ENCODE results near the gene SLC66A2.

GRCh38 chr18:79871481-79872091 lies 79.9 kb downstream of the SLC66A2 start:
- TF ChIP-seq FOXM1 (IDR thresholded peaks at IDR 0.05; ENCODE audit: borderline replicate concordance, low read depth) (no peak), TAF1 (IDR thresholded peaks at IDR 0.05; ENCODE audit: low read depth) (no peak), EP300 (IDR thresholded peaks at IDR 0.05; ENCODE audit: borderline replicate concordance) (no peak), RAD21 (IDR thresholded peaks at IDR 0.05; ENCODE audit: low read depth) (no peak), NFIC (IDR thresholded peaks at IDR 0.05) (no peak), CREB1 (IDR thresholded peaks at IDR 0.05; ENCODE audit: low read depth) (no peak)
- TF ChIP-seq, protein P1, sequence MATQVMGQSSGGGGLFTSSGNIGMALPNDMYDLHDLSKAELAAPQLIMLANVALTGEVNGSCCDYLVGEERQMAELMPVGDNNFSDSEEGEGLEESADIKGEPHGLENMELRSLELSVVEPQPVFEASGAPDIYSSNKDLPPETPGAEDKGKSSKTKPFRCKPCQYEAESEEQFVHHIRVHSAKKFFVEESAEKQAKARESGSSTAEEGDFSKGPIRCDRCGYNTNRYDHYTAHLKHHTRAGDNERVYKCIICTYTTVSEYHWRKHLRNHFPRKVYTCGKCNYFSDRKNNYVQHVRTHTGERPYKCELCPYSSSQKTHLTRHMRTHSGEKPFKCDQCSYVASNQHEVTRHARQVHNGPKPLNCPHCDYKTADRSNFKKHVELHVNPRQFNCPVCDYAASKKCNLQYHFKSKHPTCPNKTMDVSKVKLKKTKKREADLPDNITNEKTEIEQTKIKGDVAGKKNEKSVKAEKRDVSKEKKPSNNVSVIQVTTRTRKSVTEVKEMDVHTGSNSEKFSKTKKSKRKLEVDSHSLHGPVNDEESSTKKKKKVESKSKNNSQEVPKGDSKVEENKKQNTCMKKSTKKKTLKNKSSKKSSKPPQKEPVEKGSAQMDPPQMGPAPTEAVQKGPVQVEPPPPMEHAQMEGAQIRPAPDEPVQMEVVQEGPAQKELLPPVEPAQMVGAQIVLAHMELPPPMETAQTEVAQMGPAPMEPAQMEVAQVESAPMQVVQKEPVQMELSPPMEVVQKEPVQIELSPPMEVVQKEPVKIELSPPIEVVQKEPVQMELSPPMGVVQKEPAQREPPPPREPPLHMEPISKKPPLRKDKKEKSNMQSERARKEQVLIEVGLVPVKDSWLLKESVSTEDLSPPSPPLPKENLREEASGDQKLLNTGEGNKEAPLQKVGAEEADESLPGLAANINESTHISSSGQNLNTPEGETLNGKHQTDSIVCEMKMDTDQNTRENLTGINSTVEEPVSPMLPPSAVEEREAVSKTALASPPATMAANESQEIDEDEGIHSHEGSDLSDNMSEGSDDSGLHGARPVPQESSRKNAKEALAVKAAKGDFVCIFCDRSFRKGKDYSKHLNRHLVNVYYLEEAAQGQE (IDR thresholded peaks at IDR 0.05; ENCODE audit: low read depth): no peak
